CD4-positive, alpha-beta T cell treated with Interleukin-4 for 1 hour (primary cell): ENCODE data around the gene ALDOA.
"Not testable (repeated sequence)": the region's sequence is repeated elsewhere in the genome, so short reads cannot be mapped to it uniquely, and the experiment has no call there.

Source experiments
- DNase-seq, 2 donors: peaks; one replicate each; pipeline ENCODE4 v3.0.0-alpha.2; 2020 to 2022

The ALDOA gene

GRCh38 chr16:30065102-30065942 lies at the start of gene ALDOA:
TSS of gene ALDOA (plus strand) at chr16:30065760. CDS start at chr16:30066898, 1,138 bp downstream.
- DNase-seq = peak; percentile 95

- no peak for DNase-seq
Measured at GRCh38 chr16:30016555-30017276, 48.8 kb upstream of the ALDOA start.

- no peak for DNase-seq
Measured at GRCh38 chr16:30017277-30017656, 48.3 kb upstream of the ALDOA start.

- not testable (repeated sequence) for DNase-seq
Measured at GRCh38 chr16:30017937-30018336, 47.6 kb upstream of the ALDOA start.

- DNase-seq = no peak
Measured at GRCh38 chr16:30018731-30019158, 46.8 kb upstream of the ALDOA start.

- DNase-seq = no peak
Measured at GRCh38 chr16:30022887-30023286, 42.7 kb upstream of the ALDOA start, which contains the start of gene C16orf92. TSS of gene C16orf92 (plus strand) at chr16:30023198. CDS start at chr16:30023341, 143 bp downstream.

- no peak for DNase-seq
Measured at GRCh38 chr16:30023586-30023985, 42.0 kb upstream of the ALDOA start.

GRCh38 chr16:30024451-30024850 lies 41.1 kb upstream of the ALDOA start:
- DNase-seq = no peak

- no peak for DNase-seq
Measured at GRCh38 chr16:30025156-30025555, 40.4 kb upstream of the ALDOA start.

- no peak for DNase-seq
Measured at GRCh38 chr16:30025574-30025973, 40.0 kb upstream of the ALDOA start.

- no peak for DNase-seq
Measured at GRCh38 chr16:30026449-30026848, 39.1 kb upstream of the ALDOA start.

- no peak for DNase-seq
Measured at GRCh38 chr16:30027588-30028437, 37.7 kb upstream of the ALDOA start.

- no peak for DNase-seq
Measured at GRCh38 chr16:30028438-30029076, 37.0 kb upstream of the ALDOA start.

- DNase-seq = no peak
Measured at GRCh38 chr16:30030011-30030685, 35.4 kb upstream of the ALDOA start.

GRCh38 chr16:30030841-30031413 lies 34.6 kb upstream of the ALDOA start, which contains the start of gene TLCD3B:
TSS of gene TLCD3B (minus strand) at chr16:30031271. CDS start at chr16:30030527, 744 bp downstream.
- no peak for DNase-seq

GRCh38 chr16:30031477-30031918 lies 34.1 kb upstream of the ALDOA start:
- no peak for DNase-seq

GRCh38 chr16:30032083-30032819 lies 33.3 kb upstream of the ALDOA start:
- peak; percentile 66 to 75 for DNase-seq

- no peak for DNase-seq
Measured at GRCh38 chr16:30033270-30033669, 32.3 kb upstream of the ALDOA start.

GRCh38 chr16:30040221-30040620 lies 25.3 kb upstream of the ALDOA start:
- no peak for DNase-seq

- DNase-seq = not testable (repeated sequence)
Measured at GRCh38 chr16:30040690-30041089, 24.9 kb upstream of the ALDOA start.

- peak in 1 of 2 donors; percentile 46 for DNase-seq
Measured at GRCh38 chr16:30041841-30042240, 23.7 kb upstream of the ALDOA start.
